LNCaP clone FGC (cell line): ENCODE data around the gene CBLL1.

Source experiments
- DNase-seq: peaks from one replicate; pipeline ENCODE4 v3.0.0-alpha.2; 2011; ENCODE audit warnings: low read depth
- H3K4me3 ChIP-seq: 2 replicates; pipeline ENCODE4 v1.5.1; 2011; ENCODE audit warnings: mild to moderate bottlenecking, low read depth, low read length, control low read depth
- TF ChIP-seq, protein P1 (sequence below): IDR thresholded peaks from 2 replicates; pipeline ENCODE4 v1.5.1; 2012; ENCODE audit warnings: mild to moderate bottlenecking; ENCODE audit not compliant: control insufficient read depth, insufficient read depth; ENCODE audit errors: extremely low read depth

CBLL1 gene

DNA sequence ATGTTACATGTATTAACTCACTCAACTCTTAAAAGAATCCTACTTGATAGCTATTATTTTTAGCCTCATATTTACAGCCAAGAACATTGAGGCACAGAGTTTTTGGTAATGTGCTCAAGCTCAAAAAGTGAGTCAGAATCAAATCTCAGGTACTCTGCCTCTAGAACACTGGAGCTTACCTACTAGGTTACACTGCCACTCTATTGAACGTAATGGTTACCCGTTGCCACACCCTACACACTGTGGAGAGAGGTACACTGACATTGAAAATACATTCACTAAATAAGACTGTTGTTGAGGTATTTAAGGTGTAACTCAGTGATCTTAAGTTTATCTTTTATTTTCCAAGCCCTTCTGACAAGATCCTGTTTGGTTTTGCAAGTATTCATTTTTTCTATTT, 41.2 kb downstream of the CBLL1 start:
- TF ChIP-seq, protein P1, sequence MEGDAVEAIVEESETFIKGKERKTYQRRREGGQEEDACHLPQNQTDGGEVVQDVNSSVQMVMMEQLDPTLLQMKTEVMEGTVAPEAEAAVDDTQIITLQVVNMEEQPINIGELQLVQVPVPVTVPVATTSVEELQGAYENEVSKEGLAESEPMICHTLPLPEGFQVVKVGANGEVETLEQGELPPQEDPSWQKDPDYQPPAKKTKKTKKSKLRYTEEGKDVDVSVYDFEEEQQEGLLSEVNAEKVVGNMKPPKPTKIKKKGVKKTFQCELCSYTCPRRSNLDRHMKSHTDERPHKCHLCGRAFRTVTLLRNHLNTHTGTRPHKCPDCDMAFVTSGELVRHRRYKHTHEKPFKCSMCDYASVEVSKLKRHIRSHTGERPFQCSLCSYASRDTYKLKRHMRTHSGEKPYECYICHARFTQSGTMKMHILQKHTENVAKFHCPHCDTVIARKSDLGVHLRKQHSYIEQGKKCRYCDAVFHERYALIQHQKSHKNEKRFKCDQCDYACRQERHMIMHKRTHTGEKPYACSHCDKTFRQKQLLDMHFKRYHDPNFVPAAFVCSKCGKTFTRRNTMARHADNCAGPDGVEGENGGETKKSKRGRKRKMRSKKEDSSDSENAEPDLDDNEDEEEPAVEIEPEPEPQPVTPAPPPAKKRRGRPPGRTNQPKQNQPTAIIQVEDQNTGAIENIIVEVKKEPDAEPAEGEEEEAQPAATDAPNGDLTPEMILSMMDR = no peak

DNA sequence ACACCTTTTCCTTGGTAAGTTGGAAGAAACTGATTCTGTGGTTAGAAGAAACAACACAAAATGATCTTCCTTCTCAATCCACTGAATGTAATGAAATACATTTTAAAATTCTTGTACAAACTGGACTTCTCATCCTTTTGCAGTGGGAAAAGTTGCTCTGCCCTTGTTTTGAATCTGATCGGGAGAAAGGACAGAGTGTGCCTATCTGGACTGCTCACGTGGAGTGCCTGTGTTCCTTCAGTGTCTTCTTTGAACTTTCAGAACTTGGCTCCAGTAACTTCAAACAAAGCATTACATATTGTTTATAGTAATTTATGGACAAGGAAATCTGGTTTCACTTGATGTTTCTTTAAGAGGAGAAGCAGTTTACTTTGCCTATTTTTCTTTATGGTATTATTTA, 42.0 kb downstream of the CBLL1 start:
- DNase-seq = peak; percentile 74
- no peak overlapping the region for H3K4me3 ChIP-seq
- TF ChIP-seq, protein P1 = no peak

More for the DNA sequence above, 41.2 kb downstream of the CBLL1 start:
- no peak for DNase-seq
- no peak overlapping the region for H3K4me3 ChIP-seq

DNA sequence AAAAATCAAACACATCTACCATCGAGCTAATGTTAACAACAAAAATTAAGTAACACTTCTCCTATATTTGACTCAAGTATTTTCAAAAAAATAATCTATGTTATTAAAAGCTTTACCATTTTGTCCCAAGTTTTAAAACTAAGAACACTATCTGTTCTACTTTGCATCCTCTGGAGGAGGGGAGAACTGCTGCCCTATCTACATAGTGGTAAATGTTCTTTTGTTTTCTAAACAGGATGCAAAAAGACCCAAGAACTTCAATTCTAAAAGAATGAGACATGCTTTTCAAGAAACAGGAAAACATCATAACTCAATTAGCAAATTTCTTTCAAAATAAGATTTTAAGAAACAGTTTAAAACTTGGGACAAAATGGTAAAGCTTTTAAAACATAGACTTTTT, 44.3 kb downstream of the CBLL1 start:
- H3K4me3 ChIP-seq = no peak overlapping the region
- DNase-seq = no peak
- TF ChIP-seq, protein P1 = no peak

DNA sequence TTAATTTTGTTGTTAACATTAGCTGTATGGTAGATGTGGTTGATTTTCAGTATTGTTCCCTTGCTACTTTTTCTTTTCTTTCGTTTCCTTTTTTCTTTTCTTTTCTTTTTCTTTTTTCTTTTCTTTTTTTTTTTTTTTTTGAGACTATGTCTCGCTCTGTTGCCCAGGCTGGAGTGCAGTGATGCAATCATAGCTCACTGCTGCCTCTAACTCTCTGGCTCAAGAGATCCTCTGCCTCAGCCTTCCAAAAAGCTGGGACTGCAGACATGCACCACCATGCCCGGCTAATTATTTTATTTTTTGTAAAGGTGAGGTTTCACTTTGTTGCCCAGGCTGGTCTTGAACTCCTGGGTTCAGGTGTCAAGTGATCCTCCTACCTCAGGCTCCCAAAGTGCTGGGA, 44.7 kb downstream of the CBLL1 start:
- no peak overlapping the region for H3K4me3 ChIP-seq
- TF ChIP-seq, protein P1 = no peak
- no peak for DNase-seq

DNA sequence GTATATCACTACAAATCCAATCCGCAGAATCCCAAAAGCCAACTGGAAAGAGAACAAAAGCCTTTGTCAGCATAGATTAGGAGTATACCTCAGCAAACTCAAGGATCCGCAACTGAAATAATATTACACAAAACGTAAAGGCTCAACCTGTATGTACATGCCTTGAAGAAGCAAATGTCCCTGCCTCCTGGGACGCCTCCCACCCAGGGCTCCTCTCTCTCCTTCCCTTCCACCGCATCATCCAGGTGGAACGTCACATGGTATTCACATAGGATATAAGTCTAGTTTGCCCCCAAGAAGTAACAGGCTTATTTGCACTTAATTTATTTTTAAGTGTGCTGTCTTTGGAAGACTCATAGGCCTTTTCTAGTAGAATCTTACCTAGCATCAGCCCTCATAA, 45.7 kb downstream of the CBLL1 start:
- no peak for DNase-seq
- TF ChIP-seq, protein P1 = no peak
- H3K4me3 ChIP-seq = no peak overlapping the region

DNA sequence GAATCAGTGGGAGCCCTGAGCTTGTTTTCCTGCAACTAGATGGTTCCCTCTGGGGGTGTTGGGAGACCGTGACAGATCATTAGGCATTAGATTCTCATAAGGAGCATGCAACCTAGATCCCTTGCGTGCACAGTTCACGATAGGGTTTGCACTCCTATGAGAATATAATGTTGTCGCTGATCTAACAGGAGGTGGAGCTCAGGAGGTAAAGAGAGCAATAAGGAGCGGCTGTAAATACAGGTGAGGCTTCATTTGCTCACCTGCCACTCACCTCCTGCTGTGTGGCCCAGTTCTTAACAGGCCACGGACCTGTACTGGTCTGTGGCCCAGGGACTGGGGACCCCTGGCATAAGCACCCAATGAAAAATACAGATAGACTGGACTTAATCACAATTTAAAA, 48.4 kb downstream of the CBLL1 start:
- TF ChIP-seq, protein P1 = no peak
- no peak for DNase-seq
- no peak overlapping the region for H3K4me3 ChIP-seq

DNA sequence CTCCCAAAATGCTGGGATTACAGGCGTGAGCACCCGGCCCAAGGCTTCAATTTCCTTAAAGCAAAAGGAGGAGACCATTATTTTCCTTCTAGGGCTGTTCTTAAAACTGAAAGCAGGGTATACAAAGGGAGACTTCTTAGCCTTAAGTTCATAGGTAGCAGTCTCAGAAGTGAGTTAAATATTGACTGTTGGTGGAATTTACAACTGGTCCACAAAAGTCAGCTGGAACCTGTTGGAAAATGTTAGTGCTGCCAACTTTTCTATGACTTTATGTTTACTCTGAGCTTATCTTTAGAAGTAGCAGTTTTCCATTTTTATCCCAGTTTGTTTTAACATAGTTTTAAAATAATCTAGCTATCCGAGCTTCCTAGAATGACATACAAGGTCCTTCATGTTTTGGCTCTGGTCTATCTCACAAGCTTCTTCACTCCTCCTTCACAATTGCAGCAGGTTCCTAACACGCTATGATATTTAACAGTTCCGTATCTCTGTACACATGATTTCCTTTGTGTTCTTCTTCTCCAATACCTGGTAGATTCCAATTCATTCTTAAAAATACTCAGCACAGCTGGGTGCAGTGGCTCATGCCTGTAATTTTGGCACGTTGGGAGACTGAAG, 55.8 kb downstream of the CBLL1 start:
- TF ChIP-seq, protein P1 = no peak
- DNase-seq = peak; percentile 82
- H3K4me3 ChIP-seq = no peak overlapping the region
